Measurements from ENCODE around the gene CERS6.

CERS6 gene

DNA sequence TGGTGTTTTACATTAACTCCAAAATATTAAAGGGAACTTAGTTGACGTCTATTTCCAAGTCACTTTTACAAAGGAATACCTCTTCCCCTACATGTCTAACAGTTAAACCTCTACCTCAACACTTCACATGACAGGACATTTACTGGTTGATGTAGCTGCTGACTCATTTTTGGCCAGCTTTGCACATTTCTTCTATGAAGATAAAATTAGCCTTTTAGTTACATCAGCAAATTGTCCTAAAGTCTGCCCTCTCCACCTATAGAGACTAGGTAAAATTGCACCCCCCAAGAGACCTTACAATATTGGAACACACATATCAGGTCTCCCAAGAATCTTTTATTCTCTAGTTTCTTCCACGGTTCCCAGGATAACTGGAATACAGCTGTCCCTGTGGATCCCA lies 10.1 kb upstream of the CERS6 start:
- DNase-seq = no peak

DNA sequence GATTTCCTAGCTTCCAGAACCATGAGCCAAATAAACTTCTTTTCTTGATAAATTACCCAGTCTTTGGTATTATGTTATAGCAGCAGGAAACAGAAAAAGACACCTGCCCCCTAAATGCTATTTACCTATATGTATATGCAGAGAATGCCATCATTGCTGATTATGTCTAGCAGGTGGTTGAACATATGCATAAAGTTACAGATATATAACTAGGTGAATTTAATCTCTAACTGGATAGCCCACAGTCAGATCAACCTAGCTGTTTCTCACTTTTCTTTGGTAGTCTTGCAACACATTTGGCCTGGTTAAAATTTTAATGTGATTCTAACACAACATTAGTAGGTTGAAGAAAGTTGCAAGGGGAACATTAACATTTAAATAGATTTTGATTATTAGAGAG lies 7.1 kb upstream of the CERS6 start:
- DNase-seq = no peak

DNA sequence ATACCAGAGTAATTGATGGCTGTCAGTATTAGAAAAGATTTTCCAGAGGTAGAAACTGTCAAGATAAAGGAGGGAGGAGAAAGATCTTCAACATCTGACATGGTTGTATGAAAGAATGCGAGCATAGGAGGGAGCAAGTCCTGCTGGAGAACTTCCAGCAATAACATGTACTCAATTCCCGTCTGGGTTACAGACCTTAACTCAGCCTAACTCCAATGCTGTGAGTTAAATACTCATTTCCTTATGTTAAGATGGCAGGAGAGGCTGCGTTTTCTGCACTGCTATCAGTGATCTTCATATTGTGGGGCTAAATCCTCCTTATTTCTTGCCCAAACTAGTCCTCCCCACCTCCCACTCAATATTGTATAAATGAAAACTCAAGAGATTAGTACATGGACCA lies 6.7 kb upstream of the CERS6 start:
- DNase-seq = no peak

- no peak for DNase-seq
Observed at GRCh38 chr2:168450171-168450570, 5.9 kb upstream of the CERS6 start.

GRCh38 chr2:168450732-168451131 lies 5.3 kb upstream of the CERS6 start:
- no peak for DNase-seq

DNA sequence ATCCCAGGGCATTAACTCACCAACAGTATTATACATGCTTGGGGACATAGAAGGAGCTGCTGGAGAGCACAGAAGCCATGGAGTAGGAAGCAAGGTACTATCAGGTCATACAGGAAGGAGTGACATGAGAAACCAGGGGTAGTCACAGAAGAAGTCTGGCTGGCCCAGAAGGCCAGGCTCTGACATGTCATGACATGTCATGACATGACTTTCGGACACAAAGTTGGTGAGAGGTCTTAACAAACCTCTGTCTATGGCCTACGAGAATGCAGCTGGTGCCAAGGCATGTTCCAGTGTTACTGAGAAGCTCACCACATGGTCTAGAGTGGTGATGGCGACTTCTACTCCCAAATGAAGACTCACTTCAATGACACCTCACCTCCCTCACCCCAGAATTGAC lies 3.3 kb upstream of the CERS6 start:
- no peak for DNase-seq

DNA sequence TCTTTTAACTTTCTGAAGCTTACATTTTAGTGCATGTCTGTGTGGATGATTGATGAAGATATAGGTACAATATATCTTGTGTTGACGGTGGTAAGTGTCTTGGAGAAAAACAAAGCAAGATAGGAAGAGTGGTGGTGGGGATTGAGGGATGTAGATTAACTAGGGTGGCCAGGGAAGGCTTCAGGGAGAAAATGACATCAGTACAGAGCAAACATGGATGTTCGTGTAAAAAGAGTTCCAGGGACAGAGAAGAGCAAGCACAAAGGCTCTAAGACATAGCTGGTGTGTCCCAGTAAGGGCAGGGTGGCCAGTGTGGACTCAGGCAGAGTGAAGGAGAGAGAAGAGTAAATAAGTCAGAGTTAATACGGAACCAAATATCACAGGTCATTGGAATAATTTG lies 2.7 kb upstream of the CERS6 start:
- DNase-seq = no peak

DNA sequence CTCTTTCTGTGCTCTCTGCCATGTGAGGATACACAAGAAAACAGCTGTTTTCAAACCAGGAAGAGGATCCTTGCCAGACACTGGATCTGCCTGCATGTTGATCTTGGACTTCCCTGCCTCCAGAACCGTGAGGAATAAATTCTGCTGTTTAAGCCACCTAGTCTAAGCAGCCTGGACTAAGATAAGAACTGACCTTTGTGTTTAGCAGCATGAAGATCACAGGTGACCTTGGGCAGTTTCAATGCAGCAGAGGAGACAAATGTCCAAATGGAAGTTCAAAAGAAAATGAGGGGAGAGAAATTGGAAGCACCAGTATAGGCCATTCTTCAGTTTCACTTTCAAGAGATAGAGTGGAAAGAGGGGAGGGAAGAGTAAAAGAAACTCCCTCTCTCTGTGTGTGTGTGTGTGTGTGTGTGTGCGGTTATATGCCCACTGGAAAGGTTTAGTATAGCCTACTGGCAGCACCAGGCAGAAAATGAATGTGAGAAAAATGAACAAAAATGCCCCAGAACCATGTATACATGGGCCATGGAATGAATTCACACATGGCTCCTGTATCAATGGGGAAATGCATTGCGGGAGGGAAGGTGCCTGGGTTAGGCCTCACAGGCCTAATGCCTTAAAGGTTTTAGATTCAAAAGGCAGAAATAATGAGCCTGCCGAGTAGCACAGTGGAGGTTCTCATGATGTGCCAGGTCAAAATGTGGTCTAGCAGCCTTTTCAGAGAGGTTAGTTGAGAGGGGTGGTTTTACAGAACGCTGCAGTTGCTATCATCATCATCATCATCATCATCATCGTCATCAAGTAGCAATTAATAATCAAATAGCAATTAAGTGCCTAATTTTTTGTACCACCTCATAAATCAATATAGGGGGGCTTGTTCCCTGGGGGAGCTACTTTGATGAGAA lies 1.1 kb upstream of the CERS6 start:
- DNase-seq = no peak

DNA sequence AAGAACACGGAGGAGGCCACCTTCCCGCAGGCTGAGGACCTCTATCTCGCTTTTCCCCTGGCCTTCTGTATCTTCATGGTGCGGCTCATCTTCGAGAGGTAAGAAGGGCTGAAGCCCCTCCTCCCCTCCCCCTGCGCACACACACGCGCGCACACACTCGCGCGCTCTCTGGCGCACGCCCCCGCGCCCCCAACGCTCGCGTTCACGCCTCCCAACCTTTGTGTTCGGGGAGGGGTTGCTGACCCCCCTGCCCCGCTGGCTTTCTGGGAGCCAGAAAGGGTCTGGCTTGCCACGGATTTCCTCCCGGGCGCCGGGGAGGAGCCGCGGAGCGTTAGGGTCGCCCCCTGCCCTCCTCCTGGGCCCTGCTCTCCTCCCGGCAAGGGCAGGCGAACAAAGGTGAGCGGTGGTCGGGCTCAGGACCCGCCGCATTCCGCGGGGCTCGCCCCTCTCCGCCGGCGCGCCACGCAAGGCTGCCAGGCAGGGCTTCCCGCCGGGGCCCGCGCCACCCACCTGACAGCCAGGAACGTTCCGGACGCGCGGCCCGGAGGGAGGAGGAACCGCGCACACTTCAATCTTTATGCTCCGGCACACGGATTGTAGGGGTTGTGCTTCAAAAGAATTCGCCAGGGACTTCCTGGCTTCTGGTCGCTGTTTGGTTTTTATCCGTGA lies 583 bp downstream of the CERS6 start:
- no peak for DNase-seq

- DNase-seq = no peak
Observed at GRCh38 chr2:168457190-168457895, 1.3 kb downstream of the CERS6 start.

DNA sequence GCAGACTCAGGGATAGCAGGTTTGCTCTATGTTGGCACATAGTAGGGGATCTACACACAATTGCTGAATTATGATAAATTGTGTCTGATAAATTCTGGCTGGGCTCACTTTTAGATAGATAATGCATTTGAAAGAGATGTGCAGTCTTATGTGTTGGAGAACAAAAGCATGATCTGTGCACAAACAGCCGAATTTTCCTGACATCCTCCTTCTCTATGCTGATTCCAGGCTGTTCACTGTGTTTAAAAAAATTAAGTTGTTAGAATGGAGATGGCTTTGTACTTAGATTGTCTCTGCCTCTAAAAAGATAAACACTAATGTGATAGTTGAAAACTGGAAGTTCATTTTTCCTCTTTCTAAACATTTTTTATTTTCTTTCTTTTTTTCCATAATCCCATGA lies 2.1 kb downstream of the CERS6 start:
- no peak for DNase-seq

DNA sequence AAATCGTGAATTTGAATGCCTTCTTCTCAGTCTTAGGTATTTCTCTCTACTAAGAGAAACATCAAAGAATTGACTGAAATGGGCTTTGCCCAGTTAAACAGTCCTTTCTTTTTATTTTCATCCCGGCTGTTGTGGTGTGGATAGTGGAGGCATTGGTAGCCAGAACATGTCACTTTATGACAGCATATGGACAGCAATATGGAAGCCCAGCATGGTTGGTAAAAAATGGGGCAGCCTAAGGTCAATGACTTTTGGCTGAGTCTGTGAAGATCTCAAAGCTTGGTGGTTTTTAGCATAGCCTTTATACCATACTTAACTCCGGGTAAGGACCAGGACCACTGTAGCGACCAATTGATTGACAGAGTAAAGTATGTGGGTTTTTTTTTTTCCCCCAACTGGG lies 3.2 kb downstream of the CERS6 start:
- DNase-seq = no peak

DNA sequence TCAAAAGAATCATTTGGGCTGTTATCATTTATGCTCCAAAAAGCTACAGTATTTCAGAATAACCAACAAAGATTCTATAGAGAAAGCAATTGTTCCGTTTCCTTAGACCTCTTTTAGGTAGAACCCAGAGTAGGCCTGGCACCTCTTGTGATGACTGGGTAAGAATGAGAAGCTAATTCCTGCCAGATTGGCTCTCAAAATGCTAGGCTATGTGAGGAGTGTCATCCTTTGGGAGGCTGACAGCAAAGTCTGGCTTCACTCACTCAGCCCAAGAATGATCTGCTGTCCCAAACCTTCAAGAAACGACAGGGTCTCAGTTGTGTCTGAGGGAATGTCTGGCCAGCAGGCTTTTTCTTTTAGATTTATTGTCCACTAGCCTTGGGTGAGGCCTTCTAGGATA lies 4.5 kb downstream of the CERS6 start:
- no peak for DNase-seq

GRCh38 chr2:168461178-168461941 lies 5.3 kb downstream of the CERS6 start:
- DNase-seq = no peak

GRCh38 chr2:168461942-168462331 lies 5.9 kb downstream of the CERS6 start:
- DNase-seq = no peak

GRCh38 chr2:168462543-168463045 lies 6.5 kb downstream of the CERS6 start:
- no peak for DNase-seq

DNA sequence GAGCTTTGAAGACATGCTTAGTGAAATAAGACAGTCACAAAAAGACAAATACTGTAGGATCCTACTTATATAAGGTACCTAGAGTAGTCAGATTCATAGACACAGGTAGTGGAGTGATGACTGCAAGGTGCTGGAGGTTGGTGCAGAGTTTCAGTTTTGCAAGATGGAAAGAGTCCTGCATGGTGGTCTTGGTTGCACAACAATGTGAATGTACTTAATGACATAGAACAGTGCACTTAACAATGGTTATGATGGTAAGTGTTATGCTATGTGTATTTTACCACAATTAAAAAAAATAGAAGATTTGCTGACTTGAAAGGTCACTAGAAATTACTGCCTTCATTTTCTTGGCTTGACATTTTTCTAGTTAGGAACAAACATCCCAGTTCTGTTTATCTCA lies 9.5 kb downstream of the CERS6 start:
- no peak for DNase-seq

- no peak for DNase-seq
Observed at GRCh38 chr2:168466190-168466737, 10.2 kb downstream of the CERS6 start.

DNA sequence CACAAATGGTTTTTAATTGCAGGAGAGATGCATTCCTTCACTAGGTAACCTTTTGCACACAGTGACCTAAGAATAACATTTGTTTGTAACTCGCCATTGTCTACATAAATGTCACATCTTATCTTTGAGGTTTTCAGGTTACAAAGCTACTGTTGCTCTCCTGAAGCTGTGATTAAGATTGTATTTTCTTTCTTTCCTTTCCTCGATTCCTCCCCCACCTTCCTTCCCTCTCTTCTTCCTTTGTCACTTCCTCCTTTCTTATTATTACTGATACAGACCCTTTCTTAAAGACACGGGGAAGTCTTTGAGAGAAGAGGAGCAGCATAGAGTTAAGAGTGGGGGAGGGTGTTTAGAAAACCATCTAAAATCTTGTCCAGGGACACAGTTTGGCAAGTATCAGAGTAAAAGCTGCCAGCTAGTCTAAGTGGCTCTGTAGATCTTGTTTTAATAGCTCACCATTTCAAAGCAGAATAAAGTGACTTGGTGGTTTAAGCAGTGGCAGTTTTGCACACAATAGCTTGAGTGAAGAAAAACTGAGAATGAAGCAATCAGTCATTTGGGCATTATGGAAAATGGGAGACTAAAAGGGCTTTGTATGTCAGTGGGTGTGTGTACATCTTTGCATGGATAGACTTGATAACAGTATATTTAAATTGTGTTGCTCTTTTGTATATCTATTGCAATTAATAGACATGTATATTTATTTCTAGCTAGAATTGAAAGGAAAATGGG lies 10.9 kb downstream of the CERS6 start:
- no peak for DNase-seq

- DNase-seq = no peak
Observed at GRCh38 chr2:168467729-168468128, 11.7 kb downstream of the CERS6 start.

DNA sequence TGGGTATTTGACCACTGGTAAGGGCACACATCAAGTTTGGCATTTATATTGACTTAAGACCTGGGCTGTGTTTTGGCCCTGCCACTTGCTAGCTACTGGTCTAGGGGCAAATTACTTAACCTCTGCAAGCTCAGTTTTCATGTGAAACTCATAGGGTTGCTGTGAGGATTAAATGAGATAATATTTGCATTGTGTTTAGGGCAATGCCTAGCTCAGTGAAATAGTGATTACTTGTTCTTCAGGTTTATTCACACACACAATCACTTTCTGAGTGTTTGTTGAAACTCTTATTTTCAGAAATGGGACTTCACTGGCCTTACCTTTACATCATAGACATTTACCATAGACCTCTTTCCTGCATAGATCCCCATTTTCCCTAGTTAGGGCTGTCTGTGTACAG lies 12.3 kb downstream of the CERS6 start:
- DNase-seq = no peak
